B cell (primary cell): ENCODE results near the gene SNTN.

Experiments used
- CTCF ChIP-seq: fragments of 200-600 bp; IDR thresholded peaks from one replicate; pipeline ENCODE4 v1.8.0; 2022; ENCODE audit warnings: antibody characterized with exemption, mild to moderate bottlenecking
- EZH2 ChIP-seq: IDR thresholded peaks from 2 replicates; pipeline ENCODE4 v1.6.1; 2012; ENCODE audit warnings: borderline replicate concordance, low read depth, mild to moderate bottlenecking, moderate library complexity, low read length; ENCODE audit not compliant: insufficient read depth, poor library complexity, severe bottlenecking

- TF ChIP-seq CTCF (no peak), EZH2 (no peak)
These were observed 52.7 kb downstream of the SNTN start for GRCh38 chr3:63705092-63705645.
